T-cell (primary cell): Measurements from ENCODE around the gene SMG6. TPM values are rescaled to one million over a fixed set of nuclear protein-coding genes. Genes with fewer than 3 reads are reported as not detected.

Experiments used
- ATAC-seq, 4 experiments: fragments of 200-7000 bp in 3 of 4; fragments of 150-1000 bp in 1 of 4; cut with Tn5 transposase; replicated peaks in 1 of 4; 1 replicate in 3 of 4; 2 replicates in 1 of 4; pipeline ENCODE4 v1.10.0; 2021; ENCODE audit warnings: moderate library complexity in 3 of 4, mild to moderate bottlenecking in 2 of 4, moderate number of reproducible peaks in 1 of 4
- CTCF ChIA-PET, 2 donors: fragments of 300-600 bp; sonication (Branson Sonifier 250); formaldehyde crosslinking; loops; one replicate each; lab custom pipeline; 2022; ENCODE audit warnings: antibody characterized with exemption in 2 of 2; lab: Charles Lee
- POLR2A ChIA-PET, 2 donors: fragments of 300-600 bp; sonication (Branson Sonifier 250); formaldehyde crosslinking; loops; one replicate each; lab custom pipeline; 2022; ENCODE audit warnings: antibody characterized with exemption in 2 of 2; lab: Charles Lee
- DNase-seq, 35 experiments: peaks; one replicate each; pipeline versions ENCODE4 v3.0.0 to v3.0.0-alpha.2; 2013 to 2023
- H3K27ac ChIP-seq: one replicate; pipeline ENCODE4 v1.5.1; 2013; ENCODE audit warnings: low read length
- H3K27me3 ChIP-seq, 2 experiments: replicated peaks in 1 of 2; 1 replicate in 1 of 2; 2 replicates in 1 of 2; pipeline versions ENCODE4 v1.6.1 to v1.7.0; 2013; ENCODE audit warnings: low read length in 1 of 2, mixed read lengths in 1 of 2; ENCODE audit not compliant: control insufficient read depth in 2 of 2, insufficient read depth in 2 of 2; ENCODE audit errors: extremely low read depth in 1 of 2
- H3K36me3 ChIP-seq, 2 donors: 1 replicate in 1 of 2; 2 replicates in 1 of 2; pipeline versions ENCODE4 v1.6.1 to v1.7.0; 2013; ENCODE audit warnings: low read length in 1 of 2; ENCODE audit not compliant: control insufficient read depth in 2 of 2, insufficient read depth in 1 of 2; ENCODE audit errors: extremely low read depth in 1 of 2
- H3K4me1 ChIP-seq, 2 experiments: 1 replicate in 1 of 2; 2 replicates in 1 of 2; pipeline versions ENCODE4 v1.6.1 to v1.7.0; 2013; ENCODE audit warnings: low read length in 2 of 2, mixed read lengths in 1 of 2; ENCODE audit not compliant: insufficient read depth in 2 of 2, control insufficient read depth in 1 of 2; ENCODE audit errors: extremely low read depth in 1 of 2
- H3K4me3 ChIP-seq, 2 donors: 1 replicate in 1 of 2; 2 replicates in 1 of 2; pipeline versions ENCODE4 v1.5.1 to v1.7.0; 2013; ENCODE audit warnings: mild to moderate bottlenecking in 2 of 2, low read length in 1 of 2, moderate library complexity in 1 of 2; ENCODE audit not compliant: control insufficient read depth in 1 of 2; ENCODE audit errors: extremely low read depth in 1 of 2
- H3K9me3 ChIP-seq: 2 replicates; pipeline ENCODE4 v1.7.0; 2013
- H3K27ac Mint-ChIP-seq, 2 donors: one replicate each; pipeline ENCODE4 v1.8.0; 2020 to 2021; ENCODE audit warnings: mild to moderate bottlenecking in 2 of 2, mixed read lengths in 2 of 2
- H3K27me3 Mint-ChIP-seq, 2 donors: one replicate each; pipeline ENCODE4 v1.8.0; 2021 to 2022; ENCODE audit warnings: mixed read lengths in 2 of 2
- H3K36me3 Mint-ChIP-seq: one replicate; pipeline ENCODE4 v1.8.0; 2021; ENCODE audit warnings: mixed read lengths
- H3K4me1 Mint-ChIP-seq, 3 donors: one replicate each; pipeline ENCODE4 v1.8.0; 2020 to 2022; ENCODE audit warnings: mixed read lengths in 3 of 3, mild to moderate bottlenecking in 1 of 3
- H3K4me3 Mint-ChIP-seq, 3 donors: one replicate each; pipeline ENCODE4 v1.8.0; 2020 to 2022; ENCODE audit warnings: mild to moderate bottlenecking in 3 of 3, mixed read lengths in 3 of 3, moderate library complexity in 3 of 3
- H3K9me3 Mint-ChIP-seq, 3 donors: one replicate each; pipeline ENCODE4 v1.8.0; 2020 to 2022; ENCODE audit warnings: mixed read lengths in 3 of 3
- WGBS: methylation state at CpG from one replicate; pipeline ENCODE4 v1.1.5; 2013; ENCODE audit warnings: missing lambda C conversion rate; ENCODE audit not compliant: insufficient coverage; 5-methylcytosine and 5-hydroxymethylcytosine counted together
- total RNA-seq, 35 experiments: library from RNA in 6 of 35; stranded (reverse) in 6 of 35; fragments of 120-200 nt in 1 of 35; gene quantifications; one replicate each; pipeline versions ENCODE4 v1.2.1 to v1.2.4 and lab custom pipeline; 2013 to 2026

Gene SMG6
- total RNA-seq, 5 donors from 2014 or later (not counting 1 experiment from before 2014, with no cell fraction given) = 42.7 to 55.4 (median 45.9) TPM

GRCh38 chr17:2107050-2107449 lies 196.5 kb downstream of the SMG6 start:
- Histone ChIP-seq H3K36me3 (peaks cover 0 to 18% of the 10 kb centered on the region in 2 donors), H3K4me1 (no peaks in the 10 kb centered on the region), H3K27ac (no peak overlapping the region), H3K27me3 (no peaks in the 10 kb centered on the region), H3K9me3 (no peaks in the 10 kb centered on the region), H3K4me3 (no peak overlapping the region)
- DNase-seq (no peak), ATAC-seq (no peak)
- Mint-ChIP-seq H3K4me1 (peaks cover 8 to 16% (median 13%) of the 10 kb centered on the region in 3 donors), H3K4me3 (no peak overlapping the region), H3K27ac (no peak overlapping the region), H3K36me3 (peaks cover 21% of the 10 kb centered on the region), H3K9me3 (no peaks in the 10 kb centered on the region), H3K27me3 (no peaks in the 10 kb centered on the region)
- CTCF ChIA-PET = no interaction called here
- POLR2A ChIA-PET = no interaction called here
- 84% methylated on average over 2 of the region's 2 CpGs for WGBS

GRCh38 chr17:2106308-2106955 lies 197.2 kb downstream of the SMG6 start:
- Histone ChIP-seq H3K4me3 (no peak overlapping the region), H3K9me3 (no peaks in the 10 kb centered on the region), H3K27me3 (no peaks in the 10 kb centered on the region), H3K4me1 (peaks cover 0 to 4% of the 10 kb centered on the region in 2 experiments), H3K36me3 (peaks cover 0 to 18% of the 10 kb centered on the region in 2 donors), H3K27ac (no peak overlapping the region)
- H3K4me1 Mint-ChIP-seq = peaks cover 14 to 21% (median 19%) of the 10 kb centered on the region in 3 donors
- POLR2A ChIA-PET = no interaction called here
- no peaks in the 10 kb centered on the region for H3K9me3 Mint-ChIP-seq
- DNase-seq (no peak), ATAC-seq (no peak)
- no peak overlapping the region for H3K4me3 Mint-ChIP-seq
- no peaks in the 10 kb centered on the region for H3K27me3 Mint-ChIP-seq
- peaks cover 26% of the 10 kb centered on the region for H3K36me3 Mint-ChIP-seq
- WGBS = 98% methylated on average over 7 of the region's 11 CpGs
- no peak overlapping the region for H3K27ac Mint-ChIP-seq
- CTCF ChIA-PET = no interaction called here

- no peak overlapping the region for H3K27ac Mint-ChIP-seq
- no peak for ATAC-seq
- H3K36me3 ChIP-seq = peaks cover 0 to 18% of the 10 kb centered on the region in 2 donors
- no peaks in the 10 kb centered on the region for H3K27me3 ChIP-seq
- no peak overlapping the region for H3K27ac ChIP-seq
- no peaks in the 10 kb centered on the region for H3K27me3 Mint-ChIP-seq
- H3K4me3 ChIP-seq = no peak overlapping the region
- no peak overlapping the region for H3K4me3 Mint-ChIP-seq
- DNase-seq = no peak
- peaks cover 16 to 26% (median 21%) of the 10 kb centered on the region in 3 donors for H3K4me1 Mint-ChIP-seq
- POLR2A ChIA-PET = no interaction called here
- peaks cover 27% of the 10 kb centered on the region for H3K36me3 Mint-ChIP-seq
- CTCF ChIA-PET = no interaction called here
- no peaks in the 10 kb centered on the region for H3K9me3 ChIP-seq
- no peaks in the 10 kb centered on the region for H3K9me3 Mint-ChIP-seq
- no CpG with 5 or more reads among the region's 1 CpG for WGBS
- peaks cover 0 to 10% of the 10 kb centered on the region in 2 experiments for H3K4me1 ChIP-seq
Observed at GRCh38 chr17:2105663-2106062, 197.9 kb downstream of the SMG6 start.

GRCh38 chr17:2102931-2103809 lies 200.4 kb downstream of the SMG6 start:
- WGBS = 95% methylated on average over 5 of the region's 9 CpGs
- DNase-seq (no peak), ATAC-seq (no peak)
- Mint-ChIP-seq H3K36me3 (peaks cover 25% of the 10 kb centered on the region), H3K27me3 (no peaks in the 10 kb centered on the region), H3K27ac (peak overlapping the region in 1 of 2 donors; percentile 8), H3K4me3 (peak overlapping the region in 1 of 3 donors; percentile 11), H3K4me1 (peaks cover 16 to 26% (median 21%) of the 10 kb centered on the region in 3 donors), H3K9me3 (no peaks in the 10 kb centered on the region)
- H3K36me3 ChIP-seq = peaks cover 0 to 17% of the 10 kb centered on the region in 2 donors
- H3K4me3 ChIP-seq = no peak overlapping the region
- H3K27me3 ChIP-seq = no peaks in the 10 kb centered on the region
- no peaks in the 10 kb centered on the region for H3K9me3 ChIP-seq
- H3K4me1 ChIP-seq = peaks cover 0 to 10% of the 10 kb centered on the region in 2 experiments
- ChIA-PET POLR2A (no interaction called here), CTCF (interaction anchor here in 1 of 2 donors (0.9 to 1.0 kb wide), 2 partner anchors 142 to 218 kb away, joined by 3 to 5 read pairs; no protein-coding TSS in a partner anchor)
- no peak overlapping the region for H3K27ac ChIP-seq

- peak in 34 of 35 experiments; percentile 32 to 79 (median 60) for DNase-seq
- Histone ChIP-seq H3K27ac (peak overlapping the region; percentile 22), H3K36me3 (peaks cover 0 to 14% of the 10 kb centered on the region in 2 donors), H3K4me1 (peaks cover 0 to 10% of the 10 kb centered on the region in 2 experiments), H3K9me3 (no peaks in the 10 kb centered on the region), H3K27me3 (no peaks in the 10 kb centered on the region), H3K4me3 (no peak overlapping the region)
- CTCF ChIA-PET = interaction anchor here in 1 of 2 donors (1.0 kb wide), 1 partner anchor 143 kb away, joined by 5 read pairs; no protein-coding TSS in a partner anchor
- Mint-ChIP-seq H3K4me1 (peaks cover 16 to 32% (median 23%) of the 10 kb centered on the region in 3 donors), H3K27me3 (no peaks in the 10 kb centered on the region), H3K9me3 (no peaks in the 10 kb centered on the region), H3K4me3 (peak overlapping the region in 1 of 3 donors; percentile 49), H3K27ac (peak overlapping the region; percentile 23 to 66), H3K36me3 (peaks cover 23% of the 10 kb centered on the region)
- peak; percentile 67 to 95 (median 87) for ATAC-seq
- POLR2A ChIA-PET = no interaction called here
- WGBS = 73% methylated on average over 8 of the region's 15 CpGs
Observed at GRCh38 chr17:2101448-2102257, 201.9 kb downstream of the SMG6 start.

- no peaks in the 10 kb centered on the region for H3K9me3 ChIP-seq
- no peak overlapping the region for H3K27ac Mint-ChIP-seq
Observed at GRCh38 chr17:2095536-2095910, 208.1 kb downstream of the SMG6 start.

More at GRCh38 chr17:2095536-2095910, 208.1 kb downstream of the SMG6 start:
- ATAC-seq = no peak
- ChIA-PET POLR2A (no interaction called here), CTCF (no interaction called here)
- H3K27me3 ChIP-seq = no peaks in the 10 kb centered on the region
- Mint-ChIP-seq H3K4me3 (no peak overlapping the region), H3K9me3 (no peaks in the 10 kb centered on the region), H3K36me3 (peaks cover 13% of the 10 kb centered on the region), H3K27me3 (no peaks in the 10 kb centered on the region), H3K4me1 (peaks cover 20 to 31% (median 20%) of the 10 kb centered on the region in 3 donors)
- no peak for DNase-seq
- H3K36me3 ChIP-seq = peaks cover 7 to 8% of the 10 kb centered on the region in 2 donors
- no peak overlapping the region for H3K27ac ChIP-seq
- peaks cover 0 to 7% of the 10 kb centered on the region in 2 experiments for H3K4me1 ChIP-seq
- no peak overlapping the region for H3K4me3 ChIP-seq
- 90% methylated on average over 3 of the region's 10 CpGs for WGBS
